ENCODE measurements around the gene KCNG2. TPM values are rescaled to one million over a fixed set of nuclear protein-coding genes. Genes with fewer than 3 reads are reported as not detected.

Gene KCNG2
- total and polyA plus RNA-seq, 2 of the 8 experiments (the other 6 are each of a cell fraction or from before 2014, with no cell fraction given): 0.19 to 0.74 TPM

- Histone ChIP-seq H3K56ac (replicated peaks; ENCODE audit: insufficient read length, low read depth, low read length) (no peak overlapping the region), H2BK5ac (ENCODE audit: low read depth, low read length) (no peak overlapping the region), H4K20me1 (replicated peaks in 1 of 2; ENCODE audit: control insufficient read depth in 1 of 2, insufficient read depth in 2 of 2, low read length in 2 of 2) (no peaks in the 10 kb centered on the region), H3K27me3 (replicated peaks in 1 of 4; ENCODE audit: control insufficient read depth in 3 of 4, extremely low read depth in 1 of 4, insufficient read depth in 3 of 4, low read length in 3 of 4) (no peaks in the 10 kb centered on the region), H3K9ac (replicated peaks in 1 of 4; ENCODE audit: extremely low read depth in 1 of 4, low read depth in 3 of 4, low read length in 3 of 4) (no peak overlapping the region), H3K27ac (ENCODE audit: low read depth, low read length) (no peak overlapping the region), H3K4ac (replicated peaks; ENCODE audit: insufficient read length, low read depth, low read length) (no peak overlapping the region), H3K23me2 (ENCODE audit: low read depth, low read length) (peaks cover 2% of the 10 kb centered on the region; the same call in 1 of the 2 replicates), H2AFZ (ENCODE audit: low read length) (no peak overlapping the region), H3K4me1 (replicated peaks in 1 of 4; ENCODE audit: control insufficient read depth in 3 of 4, insufficient read depth in 4 of 4, low read length in 3 of 4) (no peaks in the 10 kb centered on the region), H3K9me3 (ENCODE audit: insufficient read depth in 2 of 2, low read depth in 1 of 2, low read length in 1 of 2) (peaks cover 4 to 16% of the 10 kb centered on the region in 2 experiments), H3K79me1 (ENCODE audit: low read depth, low read length) (no peaks in the 10 kb centered on the region), H4K5ac (ENCODE audit: insufficient read length, low read depth, low read length) (no peak overlapping the region), H2BK12ac (ENCODE audit: low read depth, low read length) (no peak overlapping the region), H3K4me3 (ENCODE audit: extremely low read depth in 1 of 4, insufficient read depth in 2 of 4, low read depth in 3 of 4, low read length in 4 of 4) (no peak overlapping the region), H2BK15ac (ENCODE audit: low read length) (no peak overlapping the region), H3K14ac (ENCODE audit: insufficient read length) (no peak overlapping the region), H3K23ac (ENCODE audit: insufficient read length) (no peak overlapping the region), H3K79me2 (ENCODE audit: control insufficient read depth in 1 of 2, insufficient read depth in 2 of 2, low read length in 2 of 2) (no peaks in the 10 kb centered on the region), H2AK5ac (ENCODE audit: low read depth, low read length) (no peak overlapping the region), H2BK20ac (ENCODE audit: low read length) (no peak overlapping the region), H2BK120ac (replicated peaks; ENCODE audit: low read depth, low read length) (no peak overlapping the region), H3K36me3 (ENCODE audit: control insufficient read depth in 2 of 4, insufficient read depth in 4 of 4, low read length in 3 of 4) (no peaks in the 10 kb centered on the region), H3K18ac (ENCODE audit: extremely low read depth, low read length) (no peak overlapping the region), H4K91ac (replicated peaks; ENCODE audit: insufficient read length, low read length) (no peak overlapping the region), H3K4me2 (ENCODE audit: insufficient read depth in 1 of 2, low read depth in 2 of 2, low read length in 2 of 2) (no peak overlapping the region), H4K8ac (ENCODE audit: extremely low read depth, insufficient read depth, low read length) (no peak overlapping the region)
- FAIRE-seq (no peak), DNase-seq (ENCODE audit: low read depth in 1 of 2, low spot score in 2 of 2) (no peak)
- WGBS, 2 experiments (ENCODE audit: extremely low coverage in 1 of 2, insufficient coverage in 1 of 2, insufficient read length in 1 of 2, insufficient replicate concordance in 2 of 2, low coverage in 1 of 2, low lambda C conversion rate in 2 of 2, missing lambda C conversion rate in 1 of 2): 90% methylated on average over 14 of the region's 14 CpGs; no CpG with 5 or more reads in 1 of the 2 experiments
- ChIA-PET POLR2A (ENCODE audit: partially characterized antibody) (interaction anchor here (0.5 kb wide), 1 partner anchor 87 kb away, joined by 3 read pairs; no protein-coding TSS in a partner anchor), CTCF (ENCODE audit: partially characterized antibody) (interaction anchor here (0.7 to 2.0 kb wide), 4 partner anchors 12 to 108 kb away, joined by 3 to 7 read pairs (median 4); no protein-coding TSS in a partner anchor)
- TF ChIP-seq SRF (IDR thresholded peaks at IDR 0.05; ENCODE audit: low read depth, low read length) (no peak), KDM1A (IDR thresholded peaks at IDR 0.05; ENCODE audit: borderline replicate concordance, low read length) (no peak), RFX5 (IDR thresholded peaks at IDR 0.05; ENCODE audit: borderline replicate concordance, low read depth, low read length) (no peak)
Measured at GRCh38 chr18:79765491-79766245, 32.1 kb upstream of the KCNG2 start.

Data from H1 (cell line).